Neural cell (in vitro differentiated cells): ENCODE measurements around the gene LRRC8C.

Experiments
- EP300 ChIP-seq: fragments of 450-650 bp; conservative IDR thresholded peaks from 2 replicates; pipeline ENCODE4 v1.6.1; 2014; ENCODE audit warnings: antibody characterized with exemption, mild to moderate bottlenecking, moderate library complexity; ENCODE audit not compliant: poor library complexity, severe bottlenecking
- EZH2 ChIP-seq: fragments of 200-600, 300-800 bp; shearing (Covaris generic), sonication (generic); IDR thresholded peaks from 2 replicates; pipeline ENCODE4 v1.6.1; 2014; ENCODE audit warnings: antibody characterized with exemption, low read length, borderline replicate concordance, mild to moderate bottlenecking; ENCODE audit not compliant: insufficient read depth, poor library complexity, severe bottlenecking
- RAD21 ChIP-seq: fragments of 450-650 bp; conservative IDR thresholded peaks from 2 replicates; pipeline ENCODE4 v1.6.1; 2014; ENCODE audit warnings: antibody characterized with exemption, mild to moderate bottlenecking, moderate library complexity
- TAF1 ChIP-seq: IDR thresholded peaks from 2 replicates; pipeline ENCODE4 v1.6.1; 2012; ENCODE audit warnings: low read depth

- no peak for TF ChIP-seq RAD21
- no peak for TF ChIP-seq EP300
- no peak for TF ChIP-seq EZH2
- no peak for TF ChIP-seq TAF1
Measured at GRCh38 chr1:89616844-89617627, 15.9 kb upstream of the LRRC8C start.
